Measurements from ENCODE around the gene CPLX3.

Gene CPLX3

GRCh38 chr15:74794970-74795349 lies 31.5 kb upstream of the CPLX3 start:
- no peak overlapping the region for H3K4me3 ChIP-seq (ENCODE audit: low read depth, low read length)
- no peak for TF ChIP-seq CTCF (IDR thresholded peaks at IDR 0.05; ENCODE audit: low read depth, low read length)

- TF ChIP-seq CTCF (IDR thresholded peaks at IDR 0.05; ENCODE audit: low read depth, low read length): no peak
- no peak overlapping the region for H3K4me3 ChIP-seq (ENCODE audit: low read depth, low read length)
Measured at GRCh38 chr15:74795966-74796625, 30.3 kb upstream of the CPLX3 start.

GRCh38 chr15:74798388-74799254 lies 27.8 kb upstream of the CPLX3 start:
- no peak for TF ChIP-seq CTCF (IDR thresholded peaks at IDR 0.05; ENCODE audit: low read depth, low read length)
- no peak overlapping the region for H3K4me3 ChIP-seq (ENCODE audit: low read depth, low read length)

DNA sequence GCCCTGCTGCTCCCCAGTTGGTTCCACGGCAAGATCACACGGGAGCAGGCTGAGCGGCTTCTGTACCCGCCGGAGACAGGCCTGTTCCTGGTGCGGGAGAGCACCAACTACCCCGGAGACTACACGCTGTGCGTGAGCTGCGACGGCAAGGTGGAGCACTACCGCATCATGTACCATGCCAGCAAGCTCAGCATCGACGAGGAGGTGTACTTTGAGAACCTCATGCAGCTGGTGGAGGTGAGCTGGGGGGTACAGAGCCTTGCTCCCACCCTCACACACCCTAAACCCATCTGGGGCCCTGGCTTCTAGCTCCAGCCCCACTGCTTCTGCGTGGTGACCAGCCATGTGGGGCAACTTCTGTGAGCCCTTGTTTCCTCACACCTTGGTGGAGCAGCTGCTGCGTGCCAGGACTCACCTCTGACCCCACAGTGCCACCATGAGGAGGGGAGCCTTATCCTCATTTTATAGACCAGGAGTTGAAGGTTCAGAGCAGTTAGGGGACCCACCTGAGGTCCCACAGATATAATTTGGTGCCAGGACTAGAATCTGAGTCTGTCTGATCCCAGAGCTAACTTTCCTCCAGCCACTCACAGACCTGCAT lies 27.1 kb upstream of the CPLX3 start:
- no peak for TF ChIP-seq CTCF (IDR thresholded peaks at IDR 0.05; ENCODE audit: low read depth, low read length)
- H3K4me3 ChIP-seq (ENCODE audit: low read depth, low read length): no peak overlapping the region

- no peak overlapping the region for H3K4me3 ChIP-seq (ENCODE audit: low read depth, low read length)
- TF ChIP-seq CTCF (IDR thresholded peaks at IDR 0.05; ENCODE audit: low read depth, low read length): peak; percentile 98
Measured at GRCh38 chr15:74799856-74800558, 26.4 kb upstream of the CPLX3 start.

- no peak overlapping the region for H3K4me3 ChIP-seq (ENCODE audit: low read depth, low read length)
- no peak for TF ChIP-seq CTCF (IDR thresholded peaks at IDR 0.05; ENCODE audit: low read depth, low read length)
Measured at GRCh38 chr15:74800559-74801094, 25.8 kb upstream of the CPLX3 start.

Measured in WI38 (cell line).